Activated CD8-positive, alpha-beta memory T cell treated with anti-CD3 and anti-CD28 coated beads, Interleukin-2, amount 50 U/mL, for 24 hours (primary cell): ENCODE data around the gene GABRR2.
"Not testable (repeated sequence)": the region's sequence is repeated elsewhere in the genome, so short reads cannot be mapped to it uniquely, and the experiment has no call there.

Experiments used
- DNase-seq: peaks from one replicate; pipeline ENCODE4 v3.0.0-alpha.2; 2020; ENCODE audit errors: extremely low read depth

The GABRR2 gene

DNA sequence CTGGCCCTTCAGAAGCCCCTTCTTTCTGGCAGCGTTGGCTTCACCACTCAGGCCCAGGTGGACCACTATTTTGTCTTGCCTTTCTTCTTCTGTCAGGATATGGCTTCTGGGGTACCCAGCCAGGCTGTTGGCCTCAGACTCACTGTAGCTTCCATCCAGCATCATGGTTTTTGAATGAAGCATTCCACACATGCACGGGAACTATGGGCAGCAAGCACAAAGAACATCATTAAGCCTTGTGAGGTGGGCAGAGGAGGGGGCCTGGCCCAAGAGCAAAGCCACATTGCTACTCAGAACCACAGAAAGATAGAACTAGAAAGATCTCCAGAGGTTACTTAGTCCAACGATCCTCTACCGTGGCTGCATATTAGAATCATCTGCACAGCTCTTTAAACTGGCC, 57.3 kb downstream of the GABRR2 start:
- no peak for DNase-seq

DNA sequence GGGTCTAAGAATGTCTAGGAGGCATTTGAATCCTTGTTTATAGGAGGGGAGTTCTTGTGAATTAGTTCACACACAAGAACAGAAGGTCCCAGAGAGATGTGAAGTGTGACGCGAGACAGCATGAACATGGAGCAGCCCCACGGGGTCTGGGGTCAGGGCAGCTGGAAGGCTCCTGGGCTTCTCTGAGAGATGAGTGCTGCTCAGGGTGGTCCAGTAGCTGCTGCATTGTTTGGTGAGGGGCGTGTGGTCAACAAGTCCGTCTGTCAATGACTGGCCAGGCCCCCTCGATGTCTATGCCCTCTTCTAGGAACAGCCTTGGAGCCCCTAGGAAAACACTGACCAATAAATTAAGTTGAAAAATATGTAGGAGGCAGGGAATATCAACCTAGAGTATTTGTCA, 57.8 kb downstream of the GABRR2 start:
- DNase-seq: no peak

DNA sequence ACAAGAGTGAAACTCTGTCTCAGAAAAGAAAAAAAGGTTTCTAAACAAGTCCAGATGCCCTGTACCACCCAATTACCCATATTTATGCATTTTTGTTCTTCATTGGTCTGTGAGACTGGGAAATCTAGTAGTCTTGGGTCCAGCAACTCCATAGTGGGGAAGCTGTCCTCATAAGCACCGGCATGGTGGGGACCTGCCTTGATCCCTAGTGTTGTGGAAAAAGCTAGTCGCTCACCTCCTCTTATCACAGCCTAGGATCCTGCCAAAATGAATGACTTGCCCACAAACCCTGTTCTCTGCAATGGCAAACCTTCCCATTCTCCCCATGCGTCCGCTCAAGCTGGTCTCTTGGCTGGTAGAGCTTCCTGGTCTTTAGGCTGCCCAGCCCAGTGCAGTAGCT, 59.7 kb downstream of the GABRR2 start:
- DNase-seq: no peak

DNA sequence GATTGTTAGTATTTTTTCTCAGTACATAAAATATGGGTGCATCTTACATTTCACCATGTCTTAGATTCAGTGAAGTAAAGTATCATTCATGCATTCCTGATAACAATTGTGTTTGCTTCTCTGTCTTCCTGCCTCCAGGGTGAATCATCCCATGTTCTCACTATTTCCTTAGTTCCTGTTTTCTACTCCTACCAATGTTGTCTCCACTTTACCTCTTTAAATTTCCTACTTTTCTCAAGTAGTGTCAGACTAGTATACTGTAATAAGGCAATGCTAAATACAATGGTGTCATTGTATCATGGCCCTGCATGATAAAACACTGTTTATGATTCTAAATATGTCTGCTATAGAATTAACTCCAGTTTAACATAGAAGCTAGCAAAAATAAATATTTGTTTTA, 60.5 kb downstream of the GABRR2 start:
- DNase-seq: no peak

DNA sequence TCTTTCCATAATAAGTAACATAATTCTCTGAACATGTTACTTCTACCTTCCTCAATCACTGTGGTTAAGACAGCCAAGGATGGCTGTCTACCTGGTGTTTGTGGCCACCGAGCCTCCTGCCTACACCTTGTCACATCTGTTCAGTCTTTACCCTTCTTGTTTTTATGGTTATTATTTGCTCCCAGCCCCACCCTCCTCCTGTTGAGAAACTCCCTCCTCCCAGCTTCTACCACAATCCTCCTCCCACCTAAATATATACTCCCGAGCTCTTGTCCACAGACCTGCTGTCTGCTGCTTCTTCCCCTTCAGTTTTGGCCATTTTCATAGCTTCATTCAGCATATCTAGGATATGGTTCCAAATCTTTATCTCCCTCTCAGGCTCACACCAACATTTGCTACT, 62.2 kb downstream of the GABRR2 start:
- no peak for DNase-seq

DNA sequence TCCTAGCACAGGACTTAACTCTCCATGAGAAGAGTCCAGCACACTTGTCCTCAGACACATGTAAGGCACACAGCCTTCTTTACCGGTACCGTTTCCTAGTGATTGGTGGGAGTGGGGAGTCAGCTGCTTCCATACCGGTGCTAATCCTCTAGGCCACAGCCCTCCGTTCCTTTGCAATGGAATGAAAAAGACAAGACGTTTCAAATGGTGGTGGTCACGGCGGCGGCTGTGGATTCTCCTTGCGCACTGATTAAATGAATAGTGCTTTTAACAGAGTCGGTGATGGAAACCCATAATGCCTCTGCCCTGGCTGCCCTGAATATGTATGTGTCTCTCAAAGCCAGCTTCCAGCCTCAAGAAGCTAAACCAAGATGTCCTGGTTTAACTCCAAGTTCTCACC, 63.1 kb downstream of the GABRR2 start:
- DNase-seq: no peak

DNA sequence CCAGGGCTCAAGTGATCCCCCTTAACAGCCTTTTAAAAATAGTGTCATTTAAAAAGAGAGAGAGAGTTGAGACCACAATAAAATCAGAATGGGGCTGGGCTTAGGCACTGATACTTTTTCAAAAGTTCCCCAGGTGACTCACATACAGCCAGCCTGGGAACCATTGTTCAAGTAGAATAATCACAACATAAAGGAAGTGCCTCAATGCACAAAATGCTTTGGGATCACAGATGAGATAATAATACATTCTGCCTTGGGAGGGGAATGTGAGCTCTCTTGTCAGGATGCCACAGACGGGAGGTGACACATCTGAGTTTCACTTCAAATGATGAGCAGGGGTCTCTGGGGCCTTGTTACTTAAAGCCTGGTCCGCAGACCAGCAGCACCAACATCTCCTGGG, 63.9 kb downstream of the GABRR2 start:
- DNase-seq: no peak

DNA sequence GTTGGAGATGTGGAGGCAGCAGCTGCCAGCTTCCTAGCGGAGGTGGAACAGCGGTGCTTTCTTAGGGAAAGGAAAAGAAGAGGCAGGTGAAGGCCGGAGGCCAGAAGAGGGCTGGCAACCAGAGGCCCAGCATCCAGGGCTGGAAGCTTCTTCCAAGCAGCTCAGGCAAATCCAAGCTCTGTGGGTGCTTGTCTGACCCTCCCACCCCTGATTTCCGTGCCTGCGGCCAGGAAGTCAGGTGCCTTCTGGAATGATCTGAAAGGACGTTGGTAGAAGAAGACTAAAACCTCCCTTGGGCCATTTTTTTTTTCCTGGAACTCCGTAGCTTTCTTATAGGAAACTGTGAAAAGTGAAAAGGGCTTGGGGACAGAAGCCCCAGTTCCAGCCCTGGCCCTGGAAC, 64.9 kb downstream of the GABRR2 start:
- DNase-seq: no peak

DNA sequence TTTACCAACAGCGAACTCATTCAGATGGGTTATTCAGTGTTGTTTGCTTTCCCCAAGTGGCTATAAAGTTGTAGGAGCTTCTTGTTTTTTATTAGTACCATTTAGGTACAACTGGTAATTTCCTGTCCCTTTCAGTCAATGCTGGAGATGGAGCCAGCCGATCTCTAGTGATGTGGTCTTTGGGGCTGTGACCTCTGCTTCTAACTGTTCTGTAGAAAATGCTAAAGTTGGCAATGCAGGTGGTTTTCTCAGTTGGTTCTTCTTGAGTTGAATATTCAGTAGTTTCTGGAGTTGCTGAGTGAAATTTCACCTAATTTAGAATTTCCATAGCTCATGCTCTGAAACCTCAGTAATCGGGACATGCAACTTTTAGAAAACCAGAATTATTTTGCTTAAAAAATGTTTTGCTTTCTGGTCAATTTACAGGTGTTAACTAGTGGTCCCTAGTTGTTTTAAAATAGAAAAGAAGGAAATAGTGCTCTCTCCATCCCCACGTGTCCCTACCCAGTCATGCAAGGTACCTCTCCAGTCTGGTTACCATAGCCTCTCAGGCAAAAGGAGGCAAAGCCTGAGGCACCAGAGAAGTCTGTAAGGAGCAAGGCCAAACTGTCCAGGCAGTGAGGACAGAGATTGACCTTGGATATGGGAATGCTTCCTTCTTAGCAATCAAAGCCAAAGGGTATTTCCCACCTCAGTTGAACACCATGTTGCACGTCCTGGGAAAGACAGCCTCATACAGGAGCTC, 70.7 kb downstream of the GABRR2 start:
- DNase-seq: no peak

DNA sequence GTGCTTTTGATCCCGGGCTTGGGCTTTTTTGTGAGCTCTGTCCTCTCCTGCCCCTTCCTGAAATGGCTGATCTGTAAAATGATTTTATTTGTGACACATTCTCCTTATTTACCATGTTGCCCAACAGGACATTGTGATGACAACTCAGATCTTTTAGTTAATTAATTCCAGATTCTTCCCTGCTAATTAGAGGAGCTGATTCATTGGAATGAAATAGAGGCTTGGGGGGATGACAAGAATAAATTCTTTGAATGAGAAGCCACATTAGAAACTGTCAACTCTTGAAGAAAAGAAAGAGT, 71.8 kb downstream of the GABRR2 start:
- DNase-seq: no peak

DNA sequence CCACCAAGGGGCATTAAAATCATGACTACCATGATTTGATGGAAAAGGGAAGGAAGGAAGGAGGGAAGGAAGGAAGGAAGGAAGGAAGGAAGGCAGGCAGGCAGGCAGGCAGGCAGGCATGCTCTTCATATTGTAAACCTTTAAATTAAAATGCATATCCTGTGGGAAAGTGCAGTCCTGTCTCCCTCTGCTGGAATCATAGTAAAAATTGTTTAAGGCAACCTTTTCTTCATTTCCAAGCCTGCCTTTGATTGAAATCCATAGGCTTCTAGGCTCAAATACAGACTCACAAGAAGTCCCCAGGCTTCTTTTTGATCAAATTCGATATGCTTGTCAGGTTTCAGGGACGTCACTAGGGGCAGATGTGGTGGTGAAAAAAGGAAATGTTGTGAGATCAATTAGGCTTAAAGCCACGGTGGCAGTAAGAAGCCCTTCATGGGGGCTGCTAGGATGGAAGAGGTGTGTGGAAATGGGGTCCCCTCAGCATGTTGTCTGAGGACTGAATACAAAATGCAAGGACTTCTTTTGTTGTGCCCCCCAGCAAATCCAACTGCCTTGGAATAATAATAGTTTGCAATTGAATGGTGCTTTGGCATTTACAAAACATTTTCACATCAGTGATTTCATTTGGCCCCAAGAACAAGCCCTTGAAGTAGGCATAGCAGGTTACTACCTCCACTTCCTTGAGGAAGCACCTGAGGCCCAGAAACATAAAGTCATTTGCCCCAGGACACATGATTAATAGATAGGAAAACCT, 72.3 kb downstream of the GABRR2 start:
- DNase-seq: no peak

DNA sequence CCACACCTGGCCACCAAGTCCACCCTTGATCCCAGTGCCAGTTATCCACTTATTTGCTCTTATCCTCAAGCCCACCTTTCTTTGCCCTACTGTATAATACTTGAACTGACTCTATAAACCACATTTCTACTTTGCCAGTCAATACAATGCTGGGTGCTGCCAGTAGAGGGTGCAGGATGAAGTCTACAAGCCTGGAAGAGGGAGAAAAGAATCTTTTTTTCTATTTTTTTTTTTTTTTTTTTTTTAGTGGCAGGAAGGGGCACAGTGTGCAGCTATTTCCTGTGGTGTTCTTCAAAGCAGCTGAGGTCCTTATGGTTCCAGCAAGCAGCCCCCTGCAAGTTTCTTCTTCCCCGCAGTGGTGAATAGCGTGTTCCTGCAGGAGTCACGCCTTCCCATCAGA, 75.8 kb downstream of the GABRR2 start:
- DNase-seq: no peak

DNA sequence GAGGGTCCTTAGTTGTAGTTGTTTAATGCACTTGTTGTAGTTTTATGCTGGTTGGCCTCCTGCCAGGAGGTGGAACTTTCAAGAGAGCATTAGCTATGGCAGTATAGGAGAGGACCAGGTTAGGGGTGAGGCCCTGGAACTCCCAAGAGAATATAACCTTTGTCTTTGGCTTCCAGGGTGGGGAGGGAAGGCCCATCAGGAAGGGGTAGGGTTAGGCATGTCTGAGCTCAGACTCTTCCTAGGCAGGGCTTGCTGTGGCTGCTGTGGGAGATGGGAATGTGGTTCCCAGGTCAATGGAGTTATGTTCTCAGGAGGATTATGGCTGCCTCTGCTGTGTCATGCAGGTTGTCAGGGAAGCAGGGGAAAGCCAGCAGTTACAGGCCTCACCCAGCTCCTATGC, 77.9 kb downstream of the GABRR2 start:
- no peak for DNase-seq

DNA sequence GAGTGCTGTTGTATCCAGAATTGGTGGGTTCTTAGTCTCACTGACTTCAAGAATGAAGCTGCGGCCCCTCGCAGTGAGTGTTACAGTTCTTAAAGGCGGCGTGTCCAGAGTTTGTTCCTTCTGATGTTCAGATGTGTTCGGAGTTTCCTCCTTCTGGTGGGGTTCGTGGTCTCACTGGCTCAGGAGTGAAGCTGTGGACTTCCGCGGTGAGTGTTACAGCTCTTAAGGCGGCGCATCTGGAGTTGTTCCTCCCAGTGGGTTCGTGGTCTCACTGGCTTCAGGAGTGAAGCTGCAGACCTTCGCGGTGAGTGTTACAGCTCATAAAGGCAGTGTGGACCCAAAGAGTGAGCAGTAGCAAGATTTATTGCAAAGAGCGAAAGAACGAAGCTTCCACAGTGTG, 81.5 kb downstream of the GABRR2 start:
- not testable (repeated sequence) for DNase-seq

DNA sequence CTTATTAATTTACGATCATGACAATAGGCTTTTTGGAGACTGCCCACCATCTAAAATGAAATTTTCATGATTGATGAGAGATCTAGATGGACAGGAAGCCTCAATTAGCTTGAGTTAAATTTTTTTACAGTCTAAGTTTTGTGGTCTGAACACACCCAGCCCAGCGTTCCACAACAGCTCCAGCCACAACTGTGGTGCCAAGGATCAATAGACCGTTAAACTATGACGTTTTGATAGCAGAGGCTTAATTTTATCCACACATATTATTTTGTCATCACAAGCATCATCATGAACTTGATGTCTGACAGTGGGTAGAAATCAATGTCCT, 92.4 kb downstream of the GABRR2 start:
- DNase-seq: no peak

DNA sequence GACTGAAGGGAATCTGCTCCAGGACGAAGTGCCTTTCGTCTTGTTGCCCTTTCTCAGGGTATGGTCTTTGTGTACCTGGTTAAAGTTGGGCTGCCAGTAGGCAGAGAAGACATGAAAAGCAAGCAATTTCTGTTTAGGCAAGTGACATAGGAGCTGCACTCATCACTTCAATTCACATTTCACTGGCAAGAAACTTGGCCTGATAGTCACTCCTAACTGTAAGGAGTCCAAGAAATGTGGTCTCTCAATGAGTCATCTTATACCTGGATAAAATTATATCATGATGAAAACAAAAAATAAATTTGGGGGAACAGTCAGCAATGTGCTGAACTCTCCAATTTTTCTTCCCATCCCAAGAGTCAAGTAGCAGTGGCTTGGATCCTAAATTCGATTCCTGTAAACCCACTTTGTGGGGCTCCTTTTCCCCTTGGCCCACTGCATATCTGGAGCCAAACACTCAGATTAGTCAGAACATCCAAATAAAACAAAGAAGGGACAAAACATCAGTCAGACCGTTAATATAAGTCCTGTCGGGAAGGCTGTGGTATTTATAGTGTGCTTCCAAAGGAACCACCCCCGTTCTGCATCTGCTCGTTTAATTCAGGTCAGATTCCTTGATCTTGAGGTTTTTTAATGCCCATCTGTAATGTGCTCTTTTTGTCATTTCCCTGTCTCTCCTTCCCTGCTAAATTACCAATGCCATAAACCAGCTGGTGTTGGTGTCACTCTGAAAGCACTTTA, 93.0 kb downstream of the GABRR2 start:
- no peak for DNase-seq

DNA sequence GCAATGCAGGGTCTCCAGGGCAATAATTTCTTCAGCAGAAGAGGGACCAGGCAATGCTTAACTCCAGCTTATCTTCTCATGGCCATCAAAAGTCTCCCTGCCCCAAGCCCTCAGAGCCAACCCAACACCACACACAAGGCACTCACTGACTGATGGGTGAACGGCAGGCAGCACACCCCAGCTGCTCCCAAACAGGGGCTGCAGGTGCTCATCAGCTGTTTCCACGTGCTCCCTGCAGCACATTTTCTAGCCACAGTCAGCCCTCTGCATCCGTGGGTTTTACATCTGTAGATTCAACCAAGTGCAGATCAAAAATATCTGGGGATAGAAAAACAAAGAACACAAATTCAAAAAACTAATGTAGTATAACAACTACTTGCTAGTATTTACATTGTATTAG, 94.0 kb downstream of the GABRR2 start:
- DNase-seq: no peak

DNA sequence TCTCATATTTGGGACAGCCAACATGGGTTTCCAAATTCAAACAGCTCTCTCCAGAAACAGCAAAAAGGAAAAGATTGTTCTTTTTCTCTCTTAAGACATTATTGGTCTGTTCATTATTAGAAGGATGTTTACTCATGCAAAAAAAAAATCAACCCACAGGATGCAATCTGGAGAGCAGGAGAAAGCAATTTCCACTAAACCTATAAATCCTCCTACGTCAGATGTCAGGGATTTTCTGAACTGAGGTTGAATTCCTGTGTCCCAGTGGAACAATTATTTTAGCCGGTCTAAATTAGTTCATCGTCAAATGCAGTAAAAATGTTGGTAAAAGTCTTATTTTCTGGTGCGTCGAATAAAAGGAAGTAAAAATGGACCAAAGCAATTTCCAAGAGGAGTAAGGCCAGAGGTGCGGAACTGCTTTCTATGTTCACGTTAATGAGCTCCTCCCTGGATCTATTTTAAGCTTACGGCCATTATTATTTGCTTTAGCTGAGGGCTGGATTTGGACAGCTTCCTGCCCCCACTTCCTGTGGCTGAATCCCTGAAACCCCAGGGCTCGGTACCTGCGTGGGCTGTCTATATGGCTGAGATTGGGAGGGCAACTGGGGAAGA, 97.7 kb downstream of the GABRR2 start, which contains the start of gene GABRR1:
Gene GABRR1 (minus strand): TSS at position 60 of the 612 bp plus-strand sequence. CDS start 36 bp downstream, at position 24.
- DNase-seq: no peak

DNA sequence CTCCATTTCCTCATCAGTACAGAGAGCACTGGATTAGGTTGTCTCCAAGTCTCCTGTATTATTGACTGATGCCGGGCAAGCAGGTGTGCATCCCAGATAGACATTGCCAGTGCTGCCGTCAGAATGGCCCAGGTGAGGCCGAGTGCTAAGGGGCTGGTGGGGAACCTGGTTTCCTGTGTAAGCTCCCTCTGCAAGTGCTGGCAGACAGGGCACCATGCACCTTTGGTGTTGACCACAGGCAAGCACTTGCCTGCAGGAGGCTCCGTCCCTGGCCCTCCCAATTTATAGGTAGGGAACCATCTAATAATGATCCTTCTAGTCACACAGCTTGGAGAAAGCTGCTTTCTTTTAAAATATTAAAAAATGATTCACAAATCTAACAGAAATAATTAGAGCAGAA, 98.7 kb downstream of the GABRR2 start:
- DNase-seq: no peak

DNA sequence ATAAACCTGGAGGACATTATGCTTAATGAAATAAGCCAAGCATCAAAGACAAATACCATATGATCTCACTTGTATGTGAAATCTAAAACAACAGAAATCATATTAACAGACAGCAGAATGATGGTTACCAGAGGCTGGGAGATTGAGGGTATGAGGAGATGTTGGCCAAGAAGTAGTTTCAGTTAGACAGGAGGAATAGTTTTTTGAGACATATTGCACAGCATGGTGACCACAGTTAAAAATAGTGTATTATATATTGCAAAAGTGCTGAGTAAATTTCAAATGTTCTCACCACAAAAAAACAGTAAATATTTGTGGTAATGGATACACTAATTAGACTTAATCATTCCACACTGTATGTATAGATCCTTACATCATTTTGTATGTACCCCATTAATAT, 99.7 kb downstream of the GABRR2 start:
- DNase-seq: no peak

DNA sequence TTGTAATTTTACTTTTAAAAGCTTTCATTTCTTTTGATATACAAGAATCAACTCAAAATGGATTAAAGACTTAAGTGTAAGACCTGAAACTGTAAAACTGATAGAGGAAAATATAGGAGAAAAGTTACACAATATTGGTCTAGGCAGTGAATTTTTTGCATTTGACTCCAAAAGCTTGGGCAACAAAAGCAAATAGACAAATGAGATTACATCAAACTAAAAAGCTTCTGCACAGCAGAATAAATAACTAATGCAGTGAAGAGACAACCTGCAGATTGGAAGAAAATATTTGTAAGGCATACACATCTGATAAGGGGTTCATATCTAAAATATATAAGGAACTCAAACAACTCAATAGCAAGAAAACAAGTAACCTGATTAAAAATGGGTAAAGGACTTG, 100.9 kb downstream of the GABRR2 start:
- no peak for DNase-seq

DNA sequence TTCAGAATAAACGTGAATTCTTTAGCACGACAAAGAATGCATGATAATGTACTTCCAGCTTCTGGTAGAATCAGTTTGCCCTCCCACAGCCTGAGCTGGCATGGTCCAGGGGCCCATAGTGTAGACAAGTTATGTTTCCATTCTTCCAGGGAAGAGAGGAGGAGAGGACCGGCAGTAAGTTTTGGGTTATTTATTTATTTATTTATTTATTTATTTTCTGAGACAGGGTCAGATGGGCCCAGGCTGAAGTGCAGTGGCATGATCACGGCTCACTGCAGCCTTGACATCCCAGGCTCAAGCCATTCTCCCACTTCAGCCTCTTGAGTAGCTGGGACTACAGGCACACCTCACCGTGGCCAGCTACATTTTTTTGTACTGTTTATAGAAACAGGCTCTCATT, 102.6 kb downstream of the GABRR2 start:
- DNase-seq: no peak

DNA sequence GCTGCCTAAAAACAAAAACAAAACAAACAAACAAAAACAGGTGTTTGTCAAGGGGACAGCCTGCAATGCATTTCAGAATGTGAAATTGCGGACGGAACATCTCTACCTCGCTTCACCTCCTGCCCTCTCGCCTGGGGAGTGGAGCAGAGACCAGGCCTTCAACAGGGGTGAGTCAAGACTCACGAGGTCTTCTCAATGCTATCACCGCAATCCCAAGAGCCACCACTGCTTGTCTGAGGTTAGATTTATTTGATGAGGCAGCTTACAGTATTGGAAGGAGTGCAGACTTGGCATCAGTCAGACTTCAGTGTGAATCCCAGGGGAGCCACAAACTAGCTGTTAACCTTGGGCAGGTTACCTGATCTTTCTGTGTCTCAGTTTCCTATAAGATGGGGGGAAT, 105.6 kb downstream of the GABRR2 start:
- no peak for DNase-seq
